RWPE2 (cell line): ENCODE results near the gene CCDC97.

ENCODE experiments used
- ATAC-seq: fragments of 200-7000 bp; cut with Tn5 transposase; 3 replicates; pipeline ENCODE4 v1.9.1; 2021; ENCODE audit warnings: low read depth
- DNase-seq: peaks from one replicate; pipeline ENCODE4 v3.0.0-alpha.2; 2020; ENCODE audit warnings: low spot score
- H3K27ac ChIP-seq: fragments of 450-650 bp; 2 replicates; pipeline ENCODE4 v1.5.1; 2017; ENCODE audit warnings: mild to moderate bottlenecking; ENCODE audit not compliant: poor library complexity, severe bottlenecking
- H3K27me3 ChIP-seq: fragments of 250-450 bp; sonication (Bioruptor Pico); 2 replicates; pipeline ENCODE4 v1.5.1; 2021; ENCODE audit warnings: mild to moderate bottlenecking, moderate library complexity; ENCODE audit not compliant: insufficient read depth, poor library complexity, severe bottlenecking
- H3K36me3 ChIP-seq: fragments of 250-450 bp; sonication (Bioruptor Pico); 2 replicates; pipeline ENCODE4 v1.5.1; 2020; ENCODE audit warnings: low read depth, mild to moderate bottlenecking, moderate library complexity
- H3K4me1 ChIP-seq: fragments of 250-450 bp; sonication (Bioruptor Pico); 2 replicates; pipeline ENCODE4 v1.5.1; 2021; ENCODE audit warnings: mild to moderate bottlenecking, moderate library complexity; ENCODE audit not compliant: insufficient read depth, poor library complexity, severe bottlenecking
- H3K4me3 ChIP-seq: fragments of 250-450 bp; sonication (Bioruptor Pico); 2 replicates; pipeline ENCODE4 v1.5.1; 2021; ENCODE audit warnings: mild to moderate bottlenecking, moderate library complexity; ENCODE audit not compliant: severe bottlenecking
- H3K9me3 ChIP-seq: fragments of 250-450 bp; sonication (Bioruptor Pico); 2 replicates; pipeline ENCODE4 v1.5.1; 2021; ENCODE audit warnings: mild to moderate bottlenecking, moderate library complexity; ENCODE audit not compliant: severe bottlenecking
- TF ChIP-seq, protein P1 (sequence below): fragments of 450-650 bp; IDR thresholded peaks from one replicate; pipeline ENCODE4 v1.5.1; 2017; ENCODE audit warnings: mild to moderate bottlenecking, moderate library complexity; ENCODE audit not compliant: poor library complexity, severe bottlenecking

Gene CCDC97

DNA sequence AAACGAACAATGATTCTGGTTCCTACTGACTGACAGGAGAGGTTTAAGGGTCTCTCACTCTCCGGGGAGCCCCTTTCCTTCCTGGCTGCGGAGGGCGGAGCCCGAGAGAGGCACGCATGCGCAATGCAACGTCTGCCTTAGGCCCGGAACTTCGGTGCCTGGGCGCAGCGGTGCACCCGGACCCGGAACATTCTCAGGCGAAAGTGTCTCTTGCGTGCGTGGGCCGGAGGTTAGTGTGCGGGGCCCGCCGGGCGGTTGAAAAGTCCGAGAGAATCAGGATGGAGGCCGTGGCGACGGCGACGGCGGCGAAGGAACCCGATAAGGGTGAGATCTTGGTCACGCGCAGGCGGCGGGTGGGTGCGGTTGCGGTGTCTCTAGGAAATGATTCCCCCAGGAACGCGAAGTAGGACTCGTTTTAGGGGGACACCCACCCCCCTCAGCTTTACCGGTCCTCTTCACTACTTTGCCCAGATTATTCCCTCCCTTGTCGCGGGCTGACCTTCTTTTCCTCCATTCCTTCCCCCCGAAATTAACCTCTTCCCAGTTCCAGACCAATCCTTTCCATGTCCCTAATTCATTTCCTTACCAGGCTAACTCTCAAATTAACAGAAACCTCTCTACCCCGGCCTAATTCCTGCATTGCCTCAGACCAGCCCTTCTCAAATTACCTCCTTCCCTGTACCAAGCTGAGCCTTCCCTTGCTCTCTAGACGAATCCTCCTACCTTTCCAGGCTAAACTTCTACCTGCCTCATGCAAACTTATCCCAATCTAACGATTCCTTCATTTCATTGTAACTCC, at the start of gene CCDC97:
TSS of gene CCDC97 (plus strand) at position 140 of the 799 bp plus-strand sequence. CDS start at position 279, 139 bp downstream.
- peak; percentile 78 for DNase-seq
- Histone ChIP-seq H3K9me3 (no peaks in the 10 kb centered on the region), H3K27ac (peak within 1 kb of the TSS; percentile 79), H3K4me1 (peaks cover 10% of the 10 kb centered on the region), H3K27me3 (no peaks in the 10 kb centered on the region), H3K36me3 (peaks cover 47% of the 10 kb centered on the region), H3K4me3 (peak within 1 kb of the TSS; percentile 98)
- TF ChIP-seq, protein P1, sequence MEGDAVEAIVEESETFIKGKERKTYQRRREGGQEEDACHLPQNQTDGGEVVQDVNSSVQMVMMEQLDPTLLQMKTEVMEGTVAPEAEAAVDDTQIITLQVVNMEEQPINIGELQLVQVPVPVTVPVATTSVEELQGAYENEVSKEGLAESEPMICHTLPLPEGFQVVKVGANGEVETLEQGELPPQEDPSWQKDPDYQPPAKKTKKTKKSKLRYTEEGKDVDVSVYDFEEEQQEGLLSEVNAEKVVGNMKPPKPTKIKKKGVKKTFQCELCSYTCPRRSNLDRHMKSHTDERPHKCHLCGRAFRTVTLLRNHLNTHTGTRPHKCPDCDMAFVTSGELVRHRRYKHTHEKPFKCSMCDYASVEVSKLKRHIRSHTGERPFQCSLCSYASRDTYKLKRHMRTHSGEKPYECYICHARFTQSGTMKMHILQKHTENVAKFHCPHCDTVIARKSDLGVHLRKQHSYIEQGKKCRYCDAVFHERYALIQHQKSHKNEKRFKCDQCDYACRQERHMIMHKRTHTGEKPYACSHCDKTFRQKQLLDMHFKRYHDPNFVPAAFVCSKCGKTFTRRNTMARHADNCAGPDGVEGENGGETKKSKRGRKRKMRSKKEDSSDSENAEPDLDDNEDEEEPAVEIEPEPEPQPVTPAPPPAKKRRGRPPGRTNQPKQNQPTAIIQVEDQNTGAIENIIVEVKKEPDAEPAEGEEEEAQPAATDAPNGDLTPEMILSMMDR, result no peak
- ATAC-seq, result peak; percentile 66

DNA sequence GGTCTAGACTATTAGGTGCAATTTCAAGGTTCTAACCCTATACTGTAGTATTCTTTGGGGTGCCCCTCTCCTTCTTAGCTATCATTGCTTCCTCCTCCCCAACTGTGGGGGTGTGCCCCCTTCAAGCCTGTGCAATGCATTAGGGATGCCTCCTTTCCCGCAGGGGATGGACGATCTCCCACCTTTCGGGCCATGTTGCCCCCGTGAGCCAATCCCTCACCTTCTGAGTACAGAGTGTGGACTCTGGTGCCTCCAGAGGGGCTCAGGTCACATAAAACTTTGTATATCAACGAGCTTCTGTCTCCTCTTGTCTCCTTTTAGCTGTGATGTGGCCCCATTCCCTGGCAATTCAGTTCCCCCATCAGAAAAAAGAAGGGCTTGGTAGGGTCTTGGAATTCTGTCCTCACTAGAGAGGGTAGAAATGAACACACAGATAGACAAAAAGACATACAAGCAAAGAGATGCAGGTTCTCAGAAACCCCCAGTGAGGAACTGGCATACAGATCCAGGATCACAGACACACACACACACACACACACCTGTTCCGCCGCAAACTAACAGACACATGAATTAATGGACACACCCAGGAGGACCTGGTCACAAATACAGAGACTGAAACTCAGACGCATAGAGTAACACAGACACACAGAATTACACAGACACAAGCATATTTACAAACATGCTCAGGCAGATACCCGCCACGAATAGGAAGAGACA, 48.3 kb upstream of the CCDC97 start:
- DNase-seq, result no peak
- H3K36me3 ChIP-seq, result peaks cover 35% of the 10 kb centered on the region
- peak overlapping the region; percentile 94 for H3K27ac ChIP-seq
- no peak; the same call in 2 of the 3 replicates for ATAC-seq
- H3K4me1 ChIP-seq, result peaks cover 4% of the 10 kb centered on the region
- TF ChIP-seq, protein P1, result no peak
- H3K9me3 ChIP-seq, result no peaks in the 10 kb centered on the region
- no peaks in the 10 kb centered on the region for H3K27me3 ChIP-seq
- H3K4me3 ChIP-seq, result peak overlapping the region; percentile 47

- ATAC-seq (peak; percentile 6), DNase-seq (no peak)
- TF ChIP-seq, protein P1, result no peak
- no peaks in the 10 kb centered on the region for H3K27me3 ChIP-seq
- H3K4me1 ChIP-seq, result peaks cover 5% of the 10 kb centered on the region
- peaks cover 35% of the 10 kb centered on the region for H3K36me3 ChIP-seq
- no peaks in the 10 kb centered on the region for H3K9me3 ChIP-seq
- H3K27ac ChIP-seq, result peak overlapping the region; percentile 94
- peak overlapping the region; percentile 47 for H3K4me3 ChIP-seq
These were observed 46.7 kb upstream of the CCDC97 start for GRCh38 chr19:41263042-41263849.

GRCh38 chr19:41263850-41264580, 46.0 kb upstream of the CCDC97 start, which contains the start of gene HNRNPUL1:
HNRNPUL1 (plus strand) TSS chr19:41264372; CDS start chr19:41264504, 132 bp downstream.
- no peaks in the 10 kb centered on the region for H3K9me3 ChIP-seq
- peak; percentile 65; the same call in 2 of the 3 replicates for ATAC-seq
- no peaks in the 10 kb centered on the region for H3K27me3 ChIP-seq
- DNase-seq, result peak; percentile 96
- H3K4me3 ChIP-seq, result peak within 1 kb of the TSS; percentile 87
- H3K27ac ChIP-seq, result peak within 1 kb of the TSS; percentile 94
- H3K36me3 ChIP-seq, result peaks cover 35% of the 10 kb centered on the region
- TF ChIP-seq, protein P1, result peak; percentile 16
- peaks cover 5% of the 10 kb centered on the region for H3K4me1 ChIP-seq
